GM18909 (cell line): Measurements from ENCODE around the gene MED19.
"Not testable (repeated sequence)": the region's sequence is repeated elsewhere in the genome, so short reads cannot be mapped to it uniquely, and the experiment has no call there.

Experiments used
- ATAC-seq: cut with Tn5 transposase; IDR thresholded peaks from one replicate; pipeline ENCODE4 v1.9.1; 2021; ENCODE audit warnings: mild to moderate bottlenecking; ENCODE audit not compliant: unreplicated experiment, poor library complexity

MED19 gene

DNA sequence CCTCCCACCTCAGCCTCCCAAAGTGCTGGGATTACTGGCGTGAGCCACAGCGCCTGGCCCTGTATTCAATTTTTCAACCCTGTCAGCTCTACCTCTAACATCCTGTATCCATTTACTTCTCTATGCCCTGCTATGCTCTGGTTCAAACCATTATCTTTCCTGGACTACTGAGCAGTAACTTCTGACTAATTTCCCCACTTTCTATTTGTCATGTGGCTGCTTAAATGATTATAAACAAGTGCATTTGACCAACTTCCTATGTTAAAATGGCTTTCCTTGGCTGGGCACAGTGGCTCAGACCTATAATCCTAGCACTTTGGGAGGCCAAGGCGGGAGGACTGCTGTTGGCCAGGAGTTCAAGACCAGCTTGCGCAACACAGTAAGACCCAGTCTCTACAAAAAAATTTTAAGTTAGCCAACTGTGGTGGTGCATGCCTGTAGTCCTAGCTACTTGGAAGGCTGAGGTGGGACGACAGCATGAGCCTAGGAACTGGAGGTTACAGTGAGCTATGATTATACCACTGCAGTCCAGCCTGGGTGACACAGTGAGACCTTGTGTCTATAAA, 2.1 kb downstream of the MED19 start:
- no peak for ATAC-seq

DNA sequence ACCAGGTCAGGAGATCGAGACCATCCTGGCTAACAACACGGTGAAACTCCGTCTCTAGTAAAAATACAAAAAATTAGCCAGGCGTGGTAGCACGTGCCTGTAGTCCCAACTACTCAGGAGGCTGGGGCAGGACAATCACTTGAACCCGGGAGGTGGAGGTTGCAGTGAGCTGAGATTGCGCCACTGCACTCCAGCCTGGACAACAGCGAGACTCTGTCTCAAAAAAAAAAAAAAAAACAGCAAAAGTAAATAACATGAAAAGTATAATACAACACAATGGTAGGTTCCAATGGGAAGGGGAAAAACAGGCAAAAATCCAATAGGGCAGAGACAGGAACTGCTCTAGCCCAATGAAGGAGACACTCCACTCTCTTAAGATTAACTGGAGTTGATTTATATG, 6.6 kb downstream of the MED19 start:
- not testable (repeated sequence) for ATAC-seq

DNA sequence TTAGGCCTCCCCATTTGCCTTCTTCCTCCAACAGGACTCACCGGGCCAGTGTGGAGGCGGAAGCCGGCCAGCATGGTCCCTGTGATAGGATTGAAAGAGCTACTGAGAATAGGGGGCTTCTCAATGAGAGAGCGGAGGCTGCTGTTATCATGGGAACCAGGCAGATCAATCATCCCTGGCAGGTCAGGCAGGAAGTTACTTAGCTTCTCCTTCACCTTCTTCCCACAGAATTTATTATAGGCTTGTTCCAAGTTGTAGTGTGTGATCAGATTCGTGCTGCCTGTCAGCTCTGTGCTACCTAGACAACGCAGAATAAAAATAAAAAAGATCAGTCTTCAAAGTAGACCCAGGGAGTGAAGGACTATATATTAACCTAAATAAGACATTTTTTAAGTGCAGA, 7.1 kb downstream of the MED19 start:
- no peak for ATAC-seq

DNA sequence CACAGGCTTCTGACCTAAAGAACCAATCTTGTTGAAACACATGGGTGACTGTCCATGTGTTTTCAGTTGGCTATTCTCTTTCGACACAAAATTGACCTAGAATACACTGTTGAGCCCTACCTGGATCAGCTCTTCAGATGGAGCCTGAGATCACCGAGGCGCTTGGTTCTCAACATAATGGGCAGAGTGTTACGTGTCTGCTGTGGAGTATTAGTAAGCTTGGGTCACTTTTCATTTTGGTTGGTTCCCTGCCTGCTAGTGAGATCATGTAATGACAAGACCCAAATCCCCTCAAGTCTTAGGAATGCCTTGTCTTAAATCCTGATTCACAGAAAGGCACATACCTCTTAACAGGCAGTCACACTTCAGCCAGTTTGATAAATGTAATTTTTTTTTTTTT, 8.7 kb downstream of the MED19 start:
- no peak for ATAC-seq

DNA sequence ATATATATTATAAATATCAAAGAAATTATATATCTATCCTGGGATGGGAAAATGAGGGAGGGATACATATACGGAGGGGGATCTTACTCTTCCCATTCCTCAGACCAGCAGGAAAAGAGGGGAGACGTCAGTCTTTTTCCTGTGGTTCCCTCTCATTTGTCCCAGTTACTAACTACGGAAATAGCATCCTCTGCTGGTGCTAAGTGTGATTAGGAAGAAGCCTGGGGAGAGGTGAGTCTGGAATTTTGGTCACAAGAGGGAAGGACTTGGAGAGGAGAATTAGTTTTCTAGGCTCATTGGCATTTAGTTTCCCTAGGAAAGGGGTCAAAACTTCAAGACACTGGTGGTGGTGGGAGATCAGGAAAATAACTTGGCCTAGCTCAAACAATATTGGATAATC, 11.6 kb downstream of the MED19 start:
- ATAC-seq = no peak

DNA sequence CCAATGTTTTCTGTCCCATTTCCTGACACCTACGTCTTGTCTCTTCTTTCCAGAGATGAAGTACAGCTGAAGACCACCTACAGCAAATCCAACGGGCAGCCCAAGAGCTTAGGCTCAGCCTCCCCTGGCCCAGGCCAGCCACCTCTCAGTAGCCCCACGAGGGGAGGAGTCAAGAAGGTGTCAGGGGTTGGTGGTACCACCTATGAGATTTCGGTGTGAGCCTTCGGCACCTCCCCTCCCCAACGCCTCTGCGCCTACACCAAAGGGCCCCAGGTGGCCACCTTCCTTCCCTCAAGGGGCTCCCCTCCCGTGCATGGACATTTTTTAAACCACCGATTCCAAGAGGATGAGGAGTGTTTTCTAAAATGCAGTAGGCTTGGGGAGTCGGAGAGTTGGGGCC, 12.2 kb downstream of the MED19 start:
- ATAC-seq = no peak

GRCh38 chr11:57698843-57699365, 13.1 kb downstream of the MED19 start:
- no peak for ATAC-seq

DNA sequence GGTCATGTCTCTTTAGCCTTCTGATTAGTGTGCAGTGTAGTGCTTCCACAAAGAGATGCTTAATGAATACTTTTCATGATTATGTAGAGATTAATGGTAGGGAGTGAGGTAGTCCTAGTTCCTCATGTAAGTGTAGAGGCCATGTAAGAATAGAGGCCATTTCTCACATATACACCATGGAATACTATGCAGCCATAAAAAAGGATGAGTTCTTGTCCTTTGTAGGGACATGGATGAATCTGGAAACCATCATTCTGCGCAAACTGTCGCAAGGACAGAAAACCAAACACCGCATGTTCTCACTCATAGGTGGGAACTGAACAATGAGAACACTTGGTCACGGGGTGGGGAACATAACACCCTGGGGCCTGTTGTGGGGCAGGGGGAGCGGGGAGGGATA, 21.5 kb downstream of the MED19 start:
- ATAC-seq = not testable (repeated sequence)

GRCh38 chr11:57681168-57681567, 30.8 kb downstream of the MED19 start:
- no peak for ATAC-seq

DNA sequence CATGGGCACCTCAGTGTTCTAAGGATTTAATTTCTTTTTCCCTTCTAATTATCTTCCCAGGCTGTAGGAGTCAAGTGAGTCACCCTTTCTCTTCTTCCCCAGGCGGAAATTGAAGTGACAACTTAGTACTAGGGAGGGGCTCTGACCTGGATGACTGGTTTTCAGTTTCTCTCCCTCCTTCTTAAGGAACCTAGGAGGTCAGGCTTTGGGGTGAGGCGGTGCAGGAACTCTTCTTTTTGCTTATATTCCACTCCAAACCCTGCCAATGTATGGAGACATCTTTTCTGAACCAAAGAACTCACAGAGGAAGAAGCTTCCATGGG, 31.5 kb downstream of the MED19 start:
- peak; percentile 46 for ATAC-seq

DNA sequence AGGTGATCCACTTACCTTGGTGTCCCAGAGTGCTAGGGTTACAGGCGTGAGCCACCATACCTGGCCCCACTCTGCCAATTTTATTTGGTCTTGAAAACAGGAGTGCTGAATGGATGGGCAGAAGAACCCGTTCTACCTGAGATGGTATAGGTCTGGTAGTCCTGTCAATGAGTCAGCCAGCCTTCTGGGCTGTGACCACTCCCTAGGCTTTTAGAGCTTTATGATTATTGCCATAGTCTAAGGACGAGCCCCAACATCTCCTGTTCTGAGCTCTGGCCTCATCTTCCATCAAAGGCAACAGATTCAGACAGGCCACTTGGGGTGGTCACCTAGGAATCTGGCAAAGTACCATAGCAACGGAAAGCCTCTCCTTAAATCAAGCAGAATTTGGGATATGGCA, 32.6 kb downstream of the MED19 start:
- ATAC-seq = no peak

DNA sequence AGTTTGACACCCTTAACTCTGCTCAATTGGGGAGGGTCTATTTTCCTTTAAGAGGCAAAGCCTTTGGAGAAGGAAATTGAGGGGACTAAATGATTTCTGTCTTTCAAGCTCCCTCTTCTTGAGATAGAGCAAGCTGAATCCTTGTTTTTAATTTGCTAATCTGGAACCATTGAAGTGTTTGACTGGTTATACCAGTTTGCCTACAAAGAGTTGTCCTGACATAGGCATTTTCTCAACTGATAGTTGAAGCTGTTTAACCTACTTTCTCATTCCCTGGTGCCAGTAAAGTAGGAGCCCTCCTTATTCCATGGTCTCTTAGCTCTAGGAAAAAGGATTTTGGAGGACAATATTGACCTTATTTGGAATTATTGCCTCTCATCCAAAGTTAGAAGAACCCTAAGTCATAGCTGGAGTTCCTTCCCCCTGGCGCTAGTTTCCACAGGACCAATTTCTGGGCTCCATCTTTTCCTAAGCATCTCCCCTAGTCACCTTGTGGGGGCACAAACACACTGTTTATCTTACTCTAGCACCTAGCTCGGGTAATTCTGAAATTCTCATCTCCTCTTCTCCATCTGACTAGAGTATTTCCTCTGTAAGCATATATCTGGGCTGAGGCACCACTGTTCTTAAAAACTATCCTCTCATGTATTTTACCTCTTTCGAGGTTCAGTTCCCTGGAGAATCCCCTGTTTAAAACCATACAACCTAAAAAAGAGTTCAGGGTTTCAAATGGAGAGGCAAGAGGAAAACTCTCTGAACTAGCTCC, 36.7 kb downstream of the MED19 start:
- no peak for ATAC-seq

- ATAC-seq = no peak
Observed at GRCh38 chr11:57674251-57674650, 37.8 kb downstream of the MED19 start.

GRCh38 chr11:57668434-57668782, 43.6 kb downstream of the MED19 start:
- peak; percentile 9 for ATAC-seq

DNA sequence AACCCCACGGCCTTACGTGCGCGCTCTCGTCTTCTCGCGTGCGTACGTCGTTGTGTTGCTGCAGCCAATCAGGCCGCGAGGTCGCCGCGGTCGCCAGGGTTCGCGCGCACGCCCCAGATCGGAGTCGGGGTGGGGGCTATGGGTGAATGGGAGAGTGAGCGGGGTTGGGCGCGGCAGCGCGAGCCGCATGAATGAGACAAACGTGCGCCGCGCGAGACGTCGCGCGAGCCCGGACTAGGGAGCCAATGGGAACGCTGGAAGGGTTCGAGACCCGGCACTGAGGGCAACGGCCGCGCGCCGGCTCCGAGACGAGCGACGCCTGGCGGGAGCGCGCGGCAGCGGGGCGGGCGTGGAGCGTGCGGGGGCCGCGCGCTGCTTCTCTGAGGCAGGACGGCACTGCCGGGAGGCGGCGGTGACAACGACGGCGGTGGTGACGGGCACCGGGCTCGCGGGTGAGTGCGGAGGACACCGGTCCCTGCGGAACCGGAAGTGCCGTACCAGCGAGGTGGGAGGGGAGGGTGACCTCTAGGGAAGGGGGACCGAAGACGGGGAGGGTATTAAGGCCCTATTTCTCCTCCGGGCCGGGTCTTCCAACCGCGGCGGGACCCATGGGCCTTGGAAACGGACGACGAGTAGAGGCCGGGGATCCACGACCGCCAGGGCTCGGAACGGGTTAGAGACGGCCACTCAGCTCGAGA, 44.1 kb downstream of the MED19 start, which contains the start of gene ZDHHC5:
TSS of gene ZDHHC5 (plus strand) at position 379 of the 698 bp plus-strand sequence. CDS start 4,977 bp downstream, outside the sequence.
- ATAC-seq = peak; percentile 88

DNA sequence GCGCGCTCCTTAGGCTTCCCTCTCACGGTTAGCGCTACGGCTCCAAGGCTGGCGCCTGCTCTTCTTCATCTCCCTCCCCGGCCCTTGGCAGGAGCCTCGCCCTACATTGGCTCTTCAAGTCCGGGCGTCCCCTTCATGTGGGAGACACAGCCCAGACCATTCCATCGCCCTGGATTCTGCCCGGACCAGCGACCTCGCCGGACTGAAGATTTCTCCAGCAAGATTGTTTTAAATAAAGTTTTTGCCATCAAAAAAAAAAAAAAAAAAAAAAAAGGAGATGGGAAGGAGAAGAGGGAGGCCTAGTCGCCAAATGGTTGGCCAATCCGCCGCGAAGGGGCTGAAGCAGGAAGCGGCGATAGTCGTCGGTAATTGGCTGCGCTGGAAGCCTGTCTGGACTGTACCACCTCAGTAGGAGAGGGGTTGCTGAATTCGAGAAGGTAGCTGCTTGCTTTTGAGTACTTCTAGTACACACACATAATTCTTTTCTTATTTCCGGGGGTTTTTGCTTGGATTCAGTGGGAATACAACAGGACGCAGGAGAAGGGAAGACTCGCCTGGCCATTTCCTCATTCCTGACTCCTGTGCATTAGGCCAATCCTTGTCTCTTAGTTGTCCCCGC, 44.8 kb downstream of the MED19 start:
- ATAC-seq = peak; percentile 74

DNA sequence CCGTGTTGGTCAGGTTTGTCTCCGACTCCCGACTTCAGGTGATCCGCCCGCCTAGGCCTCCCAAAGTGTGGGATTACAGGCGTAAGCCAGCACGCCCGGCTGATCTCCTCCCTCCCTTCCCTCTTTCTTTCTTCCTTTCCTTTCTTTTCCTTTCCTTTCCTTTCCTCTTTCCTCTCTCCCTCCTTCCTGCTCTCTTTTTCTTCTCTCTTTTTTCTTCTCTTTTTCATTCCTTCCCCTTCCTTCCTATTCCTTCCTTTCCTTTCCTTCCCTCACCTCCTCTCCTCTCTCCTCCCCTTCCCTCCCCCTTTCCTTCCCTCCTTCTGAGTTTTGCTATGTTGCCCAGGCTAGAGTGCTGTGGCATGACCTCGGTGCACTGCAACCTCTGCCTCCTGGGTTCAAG, 48.0 kb downstream of the MED19 start:
- ATAC-seq = no peak

DNA sequence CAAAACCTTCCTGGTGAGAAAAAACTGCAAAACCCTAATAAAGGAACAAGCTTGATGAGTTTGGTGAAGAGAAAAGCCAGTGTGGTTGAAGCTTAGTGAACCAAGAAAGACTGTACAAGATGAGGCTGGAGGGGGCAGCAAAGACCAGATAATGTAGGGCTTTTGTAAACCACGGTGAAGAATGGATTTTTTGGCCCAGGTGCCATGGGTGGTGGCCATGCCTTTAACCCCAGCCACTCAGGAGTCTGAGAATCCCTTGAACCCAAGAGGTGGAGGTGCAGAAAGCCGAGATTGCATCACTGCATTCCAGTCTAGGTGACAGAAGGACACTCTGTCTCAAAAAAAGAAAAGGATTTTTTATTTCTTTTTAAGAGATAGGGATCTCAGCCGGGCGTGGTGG, 49.1 kb downstream of the MED19 start:
- no peak for ATAC-seq

GRCh38 chr11:57659669-57660068, 52.3 kb downstream of the MED19 start:
- no peak for ATAC-seq

GRCh38 chr11:57658023-57658361, 54.0 kb downstream of the MED19 start:
- no peak for ATAC-seq
